HG03457 (cell line): ENCODE results near the gene LIF.
"Not testable (repeated sequence)": the region's sequence is repeated elsewhere in the genome, so short reads cannot be mapped to it uniquely, and the experiment has no call there.

Experiments
- ATAC-seq: cut with Tn5 transposase; IDR thresholded peaks from one replicate; pipeline ENCODE4 v1.9.1; 2021; ENCODE audit warnings: moderate number of reproducible peaks; ENCODE audit not compliant: unreplicated experiment

Gene LIF

DNA sequence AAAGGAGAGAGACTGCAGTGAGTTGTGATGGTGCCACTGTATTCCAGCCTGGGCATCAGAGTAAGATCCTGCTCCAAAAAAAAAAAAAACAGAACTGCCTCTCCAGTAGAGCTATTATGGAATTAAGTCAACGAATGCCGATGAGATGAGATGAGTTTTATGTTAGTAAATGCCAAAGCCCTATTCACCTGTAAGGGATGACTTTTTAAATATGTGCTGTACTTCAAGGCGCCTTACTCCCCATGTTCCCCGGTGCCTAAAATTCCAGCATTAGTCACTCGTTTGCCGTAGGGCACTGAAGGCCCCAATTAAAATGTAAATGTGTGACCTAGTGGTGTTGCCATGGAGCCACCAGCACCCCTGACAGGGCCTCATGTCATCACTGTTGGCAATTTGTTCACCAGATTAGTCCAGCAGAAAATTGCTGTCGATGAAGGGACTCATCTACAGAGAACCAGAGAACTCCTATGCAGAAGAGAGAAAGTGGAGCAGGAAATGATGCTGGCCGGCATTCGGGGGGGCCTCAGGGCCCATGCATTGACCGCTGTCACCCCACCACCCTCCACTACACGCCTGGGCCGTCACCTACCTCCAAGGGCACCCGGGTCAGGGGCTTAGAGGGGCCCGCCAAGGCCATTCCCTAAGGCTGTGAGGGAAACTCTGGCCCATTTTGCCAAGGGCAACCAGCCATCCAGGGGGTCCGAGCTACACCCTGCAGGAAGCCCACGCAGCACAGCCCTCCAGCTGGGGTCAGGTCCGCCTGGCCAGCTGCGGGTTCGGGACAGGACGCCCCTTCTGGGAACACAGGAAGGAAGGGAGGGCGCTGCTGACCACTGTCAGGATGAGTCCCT lies 17.8 kb downstream of the LIF start:
- ATAC-seq = no peak

DNA sequence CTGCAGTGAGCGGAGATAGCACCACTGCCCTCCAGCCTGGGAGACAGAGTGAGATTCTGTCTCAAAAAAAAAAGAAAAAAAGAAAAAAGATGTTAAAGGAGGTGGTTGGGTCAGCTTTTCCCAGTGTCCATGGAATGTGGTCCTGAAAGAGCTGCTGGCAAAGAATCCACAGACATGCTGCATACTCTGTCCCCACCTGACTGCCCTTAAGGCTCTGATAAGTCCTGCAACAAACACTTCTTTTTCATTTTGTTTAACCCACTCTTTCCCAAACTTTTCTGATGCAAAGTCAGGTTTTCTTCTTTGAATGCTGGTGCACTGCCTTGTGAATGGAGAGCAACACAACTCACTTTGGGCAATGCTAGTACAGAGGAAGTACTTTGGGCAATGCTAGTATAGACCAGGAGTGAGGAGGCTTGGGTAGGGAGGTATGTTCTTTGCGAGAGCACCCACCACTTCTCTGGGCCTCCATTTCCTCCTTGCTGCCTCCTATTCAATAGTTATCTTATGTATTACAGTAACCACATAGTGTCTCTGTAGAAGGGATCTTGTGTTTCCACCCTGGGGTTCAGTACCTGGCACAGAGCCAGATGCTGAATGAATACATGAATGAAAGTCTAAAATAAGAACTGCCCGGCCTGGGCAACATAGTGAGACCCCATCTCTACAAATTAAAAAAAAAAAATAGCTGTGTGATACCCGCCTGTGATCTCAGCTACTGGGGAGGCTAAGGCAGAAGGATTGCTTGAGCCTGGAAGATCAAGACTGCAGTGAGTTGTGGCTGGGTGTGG lies 18.9 kb downstream of the LIF start:
- ATAC-seq = no peak

- no peak for ATAC-seq
Observed at GRCh38 chr22:30226192-30226832, 20.2 kb downstream of the LIF start.

DNA sequence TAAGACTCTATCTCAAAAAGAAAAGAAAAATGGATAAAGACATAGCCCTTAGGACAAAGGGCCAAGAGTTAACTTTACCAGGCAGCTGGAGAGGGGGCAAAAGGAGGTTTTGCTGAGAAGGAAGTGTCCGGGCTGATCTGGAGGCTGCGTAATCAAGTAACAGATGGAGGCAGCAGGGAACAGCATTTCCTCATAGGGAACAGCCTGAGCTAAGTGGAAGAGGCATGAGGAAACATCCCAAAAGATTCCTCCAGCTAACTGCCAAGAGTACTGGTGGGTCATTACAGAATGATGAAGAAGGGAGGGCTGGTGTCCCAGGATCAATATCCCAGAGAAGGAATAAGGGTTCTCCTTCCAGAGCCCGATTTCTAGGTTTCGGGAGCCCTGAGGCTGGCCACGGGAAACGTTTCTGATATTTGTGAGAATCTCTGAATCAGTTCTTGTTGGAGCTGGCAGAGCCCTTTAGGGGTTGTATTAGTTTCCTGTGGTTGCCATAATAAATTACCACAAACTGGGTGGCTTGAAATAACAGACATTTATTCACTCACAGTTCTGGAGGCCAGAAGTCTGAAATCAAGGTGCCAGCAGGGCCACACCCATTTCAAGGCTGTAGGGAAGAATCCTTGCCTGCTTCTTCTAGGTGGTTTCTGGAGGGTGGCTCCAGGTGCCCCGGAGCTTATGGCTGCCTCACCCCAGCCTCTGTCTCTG lies 21.2 kb downstream of the LIF start:
- no peak for ATAC-seq

DNA sequence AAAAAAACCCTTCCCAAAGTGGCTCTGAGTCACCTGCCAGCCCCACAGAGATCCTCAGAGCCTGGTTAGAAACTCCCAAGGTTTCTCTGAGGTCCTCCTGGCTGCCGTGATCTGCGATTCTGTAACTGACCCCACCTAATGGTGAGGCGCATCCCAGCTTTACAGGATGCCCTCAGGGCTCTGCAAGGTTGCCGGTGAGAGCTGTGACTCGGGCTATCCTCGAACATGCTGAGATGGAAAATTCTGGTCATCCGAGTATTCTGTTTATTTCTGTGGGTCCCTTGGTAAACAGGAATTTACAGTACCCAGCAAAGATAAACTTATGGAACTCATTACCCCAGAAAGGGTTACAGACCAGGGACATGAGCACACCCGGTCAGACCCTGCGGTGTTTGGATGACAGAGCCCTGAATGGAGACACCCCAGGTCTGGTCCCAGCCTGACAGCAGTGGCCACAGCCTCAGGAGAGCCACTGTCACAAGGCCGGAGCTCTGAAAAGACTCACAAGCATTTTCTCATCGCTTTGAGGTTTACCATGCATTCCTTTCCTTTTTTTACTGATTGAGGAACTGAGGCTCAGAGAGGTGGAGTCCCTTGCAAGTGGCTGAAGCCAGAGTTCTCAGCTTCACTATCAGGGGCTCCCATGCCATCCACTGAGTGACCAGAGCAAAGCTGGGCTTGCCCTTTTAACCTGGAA lies 22.2 kb downstream of the LIF start:
- ATAC-seq = no peak

GRCh38 chr22:30223303-30223702 lies 23.3 kb downstream of the LIF start:
- no peak for ATAC-seq

GRCh38 chr22:30222321-30222720 lies 24.2 kb downstream of the LIF start:
- ATAC-seq = no peak

- ATAC-seq = no peak
Observed at GRCh38 chr22:30221121-30221992, 25.2 kb downstream of the LIF start.

DNA sequence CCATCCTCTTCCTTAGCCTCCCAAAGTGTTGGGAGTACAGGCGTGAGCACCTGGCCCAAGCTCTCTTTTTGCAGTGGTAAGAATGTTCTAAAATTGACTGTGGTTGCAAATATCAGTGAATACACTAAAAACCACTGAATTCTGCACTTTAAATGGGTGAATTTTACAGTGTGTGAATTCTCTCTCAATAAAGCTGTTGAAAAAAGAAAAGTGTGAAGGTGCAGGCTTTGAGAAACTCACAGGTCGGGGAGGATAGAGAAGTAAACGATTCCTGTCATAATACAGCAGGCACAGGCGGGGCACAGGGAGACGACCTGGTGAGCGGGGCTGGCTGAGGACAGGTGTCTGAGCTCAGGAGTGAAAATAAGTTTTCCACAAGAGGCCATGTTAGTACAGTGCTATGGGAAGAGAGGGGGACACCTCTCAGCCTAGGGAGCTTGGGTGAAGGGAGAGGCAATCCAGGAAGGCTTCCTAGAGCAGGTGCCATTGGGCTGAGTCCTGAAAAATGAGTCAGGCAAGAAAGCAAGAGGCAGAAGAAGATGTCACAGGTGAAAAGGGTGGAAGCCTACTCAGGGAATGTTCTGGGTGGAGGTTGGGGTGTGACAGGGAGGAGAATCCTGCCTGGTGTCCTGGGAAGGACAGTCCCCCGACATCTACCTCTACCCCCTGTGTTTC lies 26.1 kb downstream of the LIF start:
- no peak for ATAC-seq

DNA sequence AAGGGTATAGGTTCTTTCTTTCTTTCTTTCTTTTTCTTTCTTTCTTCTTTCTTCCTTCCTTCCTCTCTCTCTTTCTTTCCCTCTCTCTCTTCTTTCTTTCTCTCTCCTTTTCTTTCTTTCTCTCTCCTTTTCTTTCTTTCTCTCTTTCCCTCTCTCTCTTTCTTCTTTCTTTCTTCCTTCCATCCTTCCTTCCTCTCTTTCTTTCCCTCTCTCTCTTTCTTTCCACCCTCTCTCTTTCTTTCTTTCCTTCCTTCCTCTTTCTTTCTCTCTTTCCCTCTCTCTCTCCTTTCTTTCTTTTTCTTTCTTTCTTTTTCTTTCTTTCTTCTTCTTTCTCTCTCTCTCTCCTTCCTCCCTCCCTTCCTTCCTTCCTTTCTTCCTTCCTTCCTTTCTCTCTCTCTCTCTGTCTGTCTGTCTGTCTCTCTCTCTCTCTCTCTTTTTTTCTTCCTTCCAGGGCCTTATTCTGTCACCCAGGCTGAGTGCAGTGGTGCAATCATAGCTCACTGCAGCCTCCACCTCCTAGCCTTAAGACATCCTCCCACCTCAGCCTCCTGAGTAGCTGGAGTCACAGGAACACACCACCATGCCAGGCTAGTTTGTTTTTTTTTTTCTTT lies 26.8 kb downstream of the LIF start:
- no peak for ATAC-seq

DNA sequence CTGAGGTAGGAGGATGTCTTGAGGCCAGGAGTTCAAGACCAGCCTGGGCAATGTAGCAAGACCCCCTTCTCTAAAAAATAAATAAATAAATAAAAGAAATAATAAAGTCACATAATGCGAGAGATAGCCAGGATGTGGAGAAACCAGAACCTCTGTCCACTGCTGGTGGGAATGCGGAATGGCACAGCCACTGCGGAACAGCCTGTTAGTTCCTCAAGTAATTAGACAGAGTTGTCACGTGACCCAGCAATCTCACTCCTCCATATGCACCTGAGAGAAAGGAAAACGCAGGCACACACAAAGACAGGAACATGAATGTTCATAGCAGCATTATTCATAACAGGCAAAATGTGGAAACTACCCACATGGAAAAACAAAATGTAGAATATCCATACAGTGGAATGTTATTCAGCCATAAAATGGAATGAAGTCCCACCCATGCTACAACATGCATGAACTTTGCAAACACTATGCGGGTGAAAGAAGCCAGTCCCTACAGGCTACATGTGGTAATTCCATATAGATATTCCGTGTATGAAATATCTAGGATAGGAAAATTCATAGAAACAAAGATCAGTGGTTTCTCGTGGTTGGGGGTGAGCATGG lies 27.4 kb downstream of the LIF start:
- ATAC-seq = no peak

DNA sequence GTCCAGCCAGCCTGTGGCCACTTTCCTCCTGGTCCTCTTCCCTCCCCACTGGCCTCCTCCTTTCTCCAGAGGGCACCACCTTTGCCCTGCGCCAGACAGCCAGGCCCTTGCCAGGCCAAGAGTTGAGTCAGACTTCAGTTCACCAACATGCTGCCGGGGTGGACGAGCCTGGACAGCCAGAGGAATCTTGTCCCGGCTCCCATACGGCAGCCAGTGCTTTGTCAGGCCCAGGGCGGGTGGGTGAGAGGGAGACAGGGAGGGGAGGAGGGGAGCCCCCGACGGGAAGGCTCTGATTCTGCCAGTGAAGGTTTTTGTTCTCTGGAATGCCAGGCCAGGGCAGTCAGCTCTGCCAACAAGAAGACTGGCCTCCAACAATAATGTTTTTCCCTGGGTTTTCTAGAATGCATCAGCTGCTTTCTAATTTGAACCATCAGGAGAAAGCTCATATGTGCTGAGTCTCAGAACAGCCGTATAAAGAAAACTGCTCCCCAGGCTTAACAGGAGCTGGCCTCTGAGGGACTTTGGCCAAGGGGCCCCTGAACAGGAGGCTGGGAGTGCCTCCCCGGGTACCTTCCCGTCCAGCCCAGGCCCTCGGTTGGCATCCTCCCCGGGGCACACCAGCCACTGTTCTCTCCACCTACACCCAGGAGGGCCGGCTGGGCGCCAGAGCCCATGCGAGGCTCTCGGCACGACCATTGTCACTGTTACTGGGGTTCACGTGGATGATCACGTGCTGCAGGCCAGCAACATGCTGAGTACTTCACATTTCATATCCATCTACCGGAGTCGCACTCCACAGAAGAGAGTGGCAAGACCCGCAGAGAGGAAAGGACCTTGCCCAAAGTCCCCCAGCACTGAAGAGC lies 28.6 kb downstream of the LIF start:
- ATAC-seq = no peak

- no peak for ATAC-seq
Observed at GRCh38 chr22:30216710-30217109, 29.8 kb downstream of the LIF start.

DNA sequence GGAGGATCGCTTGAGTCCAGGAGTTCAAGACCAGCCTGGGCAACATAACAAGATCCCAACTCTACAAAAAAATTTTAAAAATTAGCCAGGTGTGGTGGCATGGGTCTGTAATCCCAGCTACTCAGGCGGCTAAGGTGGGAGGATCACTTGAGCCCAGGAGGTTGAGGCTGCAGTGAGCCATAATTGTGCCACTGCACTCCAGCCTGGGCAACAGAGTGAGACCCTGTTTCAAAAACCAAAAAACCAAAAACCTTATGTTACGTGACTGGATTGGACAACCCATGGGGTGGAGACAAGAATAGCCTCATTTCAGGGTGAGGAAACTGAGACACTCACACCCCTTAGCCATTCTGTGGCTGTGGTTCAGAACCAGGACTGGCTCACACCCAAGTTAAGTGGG lies 30.3 kb downstream of the LIF start:
- ATAC-seq = not testable (repeated sequence)

DNA sequence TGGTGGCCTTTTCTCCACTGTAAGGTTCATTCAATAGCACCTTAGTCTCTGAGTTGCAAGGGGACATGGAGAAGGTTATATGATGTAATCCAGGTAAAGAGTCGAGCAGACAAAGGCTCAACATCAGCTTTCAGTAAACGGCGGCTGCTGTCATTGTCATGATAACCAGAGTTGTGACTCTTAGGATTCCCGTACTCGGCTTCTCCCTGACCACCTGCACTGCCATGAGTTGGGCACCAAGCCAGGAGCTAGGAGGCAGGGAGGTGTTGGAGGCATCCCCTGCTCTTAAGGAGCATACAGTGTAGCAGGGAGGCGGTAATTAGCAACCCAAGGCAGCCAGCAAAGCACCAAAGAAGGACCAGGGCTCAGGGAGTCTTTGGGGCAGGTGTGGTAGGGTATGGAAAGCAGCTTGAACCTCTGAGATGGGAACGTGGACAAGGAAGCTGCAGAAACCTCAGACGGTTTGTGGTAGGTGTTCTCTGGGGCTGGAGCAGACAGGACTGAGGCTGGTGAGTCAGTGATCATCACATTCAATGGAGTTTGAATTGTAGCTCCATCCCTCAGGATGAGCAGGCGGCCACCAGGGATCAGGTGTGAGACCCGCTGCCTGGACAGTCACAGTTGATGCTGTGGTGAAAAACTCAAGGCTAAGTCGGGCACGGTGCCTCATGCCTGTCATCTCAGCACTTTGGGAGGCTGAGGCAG lies 31.7 kb downstream of the LIF start:
- no peak for ATAC-seq

- no peak for ATAC-seq
Observed at GRCh38 chr22:30212996-30213441, 33.5 kb downstream of the LIF start.
